Measurements from ENCODE around the gene CNTN1. TPM values are rescaled to one million over a fixed set of nuclear protein-coding genes. Genes with fewer than 3 reads are reported as not detected.

CNTN1 gene
- total and polyA plus RNA-seq, 2 experiments from 2014 or later = 4.2 to 4.7 TPM

DNA sequence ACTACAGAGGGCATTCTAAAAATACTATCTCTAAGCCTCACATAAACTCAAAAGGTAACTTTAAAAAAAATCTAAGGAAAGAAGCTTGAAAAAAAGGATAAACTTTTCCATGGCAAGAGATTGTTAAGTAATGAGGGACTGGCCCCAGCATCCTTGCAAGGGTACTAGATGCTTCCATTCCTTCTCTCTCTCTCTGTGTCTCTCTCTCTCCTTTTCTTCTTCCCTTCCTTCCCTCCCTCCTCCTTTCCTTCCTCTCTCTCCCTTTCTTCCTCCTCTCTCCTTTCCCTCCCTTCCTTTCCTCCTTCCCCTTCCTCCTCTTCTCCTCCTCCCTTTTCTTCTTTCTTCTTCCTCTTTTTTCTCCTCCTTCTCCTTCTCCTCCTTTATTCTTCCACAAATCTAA lies 23.8 kb downstream of the CNTN1 start:
- DNase-seq (ENCODE audit: low read depth in 1 of 2, low spot score in 1 of 2) = no peak
- no peaks in the 10 kb centered on the region for H3K4me1 ChIP-seq (ENCODE audit: low read depth)
- no peak overlapping the region for H3K27ac ChIP-seq
- no peaks in the 10 kb centered on the region for H3K27me3 ChIP-seq
- TF ChIP-seq, protein P1, sequence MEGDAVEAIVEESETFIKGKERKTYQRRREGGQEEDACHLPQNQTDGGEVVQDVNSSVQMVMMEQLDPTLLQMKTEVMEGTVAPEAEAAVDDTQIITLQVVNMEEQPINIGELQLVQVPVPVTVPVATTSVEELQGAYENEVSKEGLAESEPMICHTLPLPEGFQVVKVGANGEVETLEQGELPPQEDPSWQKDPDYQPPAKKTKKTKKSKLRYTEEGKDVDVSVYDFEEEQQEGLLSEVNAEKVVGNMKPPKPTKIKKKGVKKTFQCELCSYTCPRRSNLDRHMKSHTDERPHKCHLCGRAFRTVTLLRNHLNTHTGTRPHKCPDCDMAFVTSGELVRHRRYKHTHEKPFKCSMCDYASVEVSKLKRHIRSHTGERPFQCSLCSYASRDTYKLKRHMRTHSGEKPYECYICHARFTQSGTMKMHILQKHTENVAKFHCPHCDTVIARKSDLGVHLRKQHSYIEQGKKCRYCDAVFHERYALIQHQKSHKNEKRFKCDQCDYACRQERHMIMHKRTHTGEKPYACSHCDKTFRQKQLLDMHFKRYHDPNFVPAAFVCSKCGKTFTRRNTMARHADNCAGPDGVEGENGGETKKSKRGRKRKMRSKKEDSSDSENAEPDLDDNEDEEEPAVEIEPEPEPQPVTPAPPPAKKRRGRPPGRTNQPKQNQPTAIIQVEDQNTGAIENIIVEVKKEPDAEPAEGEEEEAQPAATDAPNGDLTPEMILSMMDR (IDR thresholded peaks at IDR 0.05; ENCODE audit: low read depth, low read length) = no peak
- H3K4me3 ChIP-seq = no peak overlapping the region
- H3K36me3 ChIP-seq = no peaks in the 10 kb centered on the region
- no peaks in the 10 kb centered on the region for H3K9me3 ChIP-seq (ENCODE audit: low read depth)

DNA sequence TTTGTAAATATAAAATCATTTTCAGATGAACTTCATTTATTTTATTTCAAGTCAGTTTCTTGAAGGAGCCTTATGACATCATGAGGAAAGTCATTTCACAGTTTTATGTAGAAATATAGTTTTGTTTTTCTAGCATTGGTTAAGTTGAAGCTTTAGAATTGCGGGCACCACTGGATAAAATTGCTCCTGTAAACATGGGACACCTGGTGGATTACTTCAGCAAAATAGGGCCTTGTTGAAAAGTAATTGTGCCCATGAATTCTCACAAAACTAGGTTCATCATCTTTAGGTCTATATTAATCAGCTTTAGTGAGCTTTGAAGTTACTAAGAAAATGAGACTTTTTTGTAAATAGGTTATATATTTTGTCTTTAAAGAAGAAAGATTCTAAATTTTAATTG lies 25.3 kb downstream of the CNTN1 start:
- no peaks in the 10 kb centered on the region for H3K9me3 ChIP-seq (ENCODE audit: low read depth)
- DNase-seq (ENCODE audit: low read depth in 1 of 2, low spot score in 1 of 2) = no peak
- TF ChIP-seq, protein P1 (IDR thresholded peaks at IDR 0.05; ENCODE audit: low read depth, low read length) = no peak
- no peaks in the 10 kb centered on the region for H3K36me3 ChIP-seq
- H3K27me3 ChIP-seq = no peaks in the 10 kb centered on the region
- no peaks in the 10 kb centered on the region for H3K4me1 ChIP-seq (ENCODE audit: low read depth)
- no peak overlapping the region for H3K27ac ChIP-seq
- H3K4me3 ChIP-seq = no peak overlapping the region

DNA sequence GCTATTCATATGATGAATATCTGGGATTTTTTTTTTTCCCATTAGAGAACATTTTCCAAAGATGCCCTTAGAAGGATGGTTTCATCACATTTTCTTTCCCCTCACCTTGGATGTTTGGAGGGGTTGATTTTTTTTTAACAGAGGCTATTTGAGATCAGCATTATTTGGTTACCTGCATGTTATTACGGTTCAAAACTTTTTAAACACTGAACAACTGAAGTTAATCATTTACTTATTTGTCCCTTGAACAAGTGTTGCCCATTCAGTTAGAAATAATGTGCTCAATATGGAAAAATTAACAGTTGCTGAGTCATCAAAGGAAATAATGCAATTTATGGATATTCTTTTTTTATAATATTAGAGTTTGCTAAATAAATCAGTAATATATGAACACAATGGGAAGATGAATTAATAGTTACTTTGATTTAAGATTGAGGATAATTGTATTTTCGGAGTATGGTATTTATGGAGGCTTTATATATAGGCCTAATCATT lies 26.7 kb downstream of the CNTN1 start:
- TF ChIP-seq, protein P1 (IDR thresholded peaks at IDR 0.05; ENCODE audit: low read depth, low read length) = no peak
- H3K27ac ChIP-seq = no peak overlapping the region
- H3K36me3 ChIP-seq = no peaks in the 10 kb centered on the region
- no peaks in the 10 kb centered on the region for H3K9me3 ChIP-seq (ENCODE audit: low read depth)
- no peak for DNase-seq (ENCODE audit: low read depth in 1 of 2, low spot score in 1 of 2)
- H3K27me3 ChIP-seq = no peaks in the 10 kb centered on the region
- no peaks in the 10 kb centered on the region for H3K4me1 ChIP-seq (ENCODE audit: low read depth)
- H3K4me3 ChIP-seq = no peak overlapping the region

DNA sequence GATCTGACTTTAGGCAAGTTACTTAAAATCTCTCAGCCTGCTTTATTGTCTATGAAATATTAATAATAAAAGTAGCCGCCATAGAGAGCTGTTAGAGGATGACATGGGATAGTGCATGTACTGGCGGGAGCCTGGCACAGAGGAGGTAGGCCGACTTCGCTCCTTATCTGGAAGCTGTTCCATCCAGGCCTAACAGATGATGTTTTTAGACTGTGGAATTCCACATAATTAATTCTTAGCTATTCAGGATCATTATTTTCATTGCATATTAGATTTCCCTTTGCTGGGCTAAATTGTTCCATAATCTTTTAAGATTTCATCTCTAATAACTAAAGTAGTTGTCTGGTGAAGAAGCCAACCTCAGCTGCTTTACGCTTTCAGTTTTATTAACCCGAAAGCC lies 30.8 kb downstream of the CNTN1 start:
- Histone ChIP-seq H3K4me1 (ENCODE audit: low read depth) (no peaks in the 10 kb centered on the region), H3K9me3 (ENCODE audit: low read depth) (no peaks in the 10 kb centered on the region), H3K4me3 (no peak overlapping the region), H3K27ac (no peak overlapping the region), H3K36me3 (no peaks in the 10 kb centered on the region), H3K27me3 (no peaks in the 10 kb centered on the region)
- DNase-seq (ENCODE audit: low read depth in 1 of 2, low spot score in 1 of 2) = no peak
- TF ChIP-seq, protein P1 (IDR thresholded peaks at IDR 0.05; ENCODE audit: low read depth, low read length) = no peak

DNA sequence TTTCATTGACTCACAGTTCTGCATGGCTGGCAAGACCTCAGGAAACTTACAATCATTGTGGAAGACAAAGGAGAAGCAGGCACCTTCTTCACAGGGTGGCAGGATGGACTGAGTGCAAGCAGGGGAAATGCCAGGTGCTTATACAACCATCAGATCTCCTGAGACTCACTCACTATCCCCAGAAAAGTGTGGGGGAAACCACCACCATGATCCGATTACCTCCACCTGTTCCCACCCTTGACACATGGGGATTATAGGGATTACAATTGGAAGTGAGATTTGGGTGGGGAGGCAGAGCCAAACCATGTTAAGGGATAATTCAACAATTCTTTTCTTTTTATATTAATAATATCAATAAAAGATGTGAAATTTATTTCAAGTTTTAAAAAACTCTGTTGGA lies 34.1 kb downstream of the CNTN1 start:
- no peaks in the 10 kb centered on the region for H3K27me3 ChIP-seq
- H3K9me3 ChIP-seq (ENCODE audit: low read depth) = no peaks in the 10 kb centered on the region
- H3K27ac ChIP-seq = no peak overlapping the region
- H3K4me1 ChIP-seq (ENCODE audit: low read depth) = no peaks in the 10 kb centered on the region
- DNase-seq (ENCODE audit: low read depth in 1 of 2, low spot score in 1 of 2) = no peak
- no peak overlapping the region for H3K4me3 ChIP-seq
- TF ChIP-seq, protein P1 (IDR thresholded peaks at IDR 0.05; ENCODE audit: low read depth, low read length) = no peak
- no peaks in the 10 kb centered on the region for H3K36me3 ChIP-seq

Measured in cardiac muscle cell (in vitro differentiated cells and primary cell).